Suprapubic skin (tissue), 4 donors: Measurements from ENCODE around the gene CLCNKA. TPM values are rescaled to one million over a fixed set of nuclear protein-coding genes. Genes with fewer than 3 reads are reported as not detected.
"Not testable (repeated sequence)": the region's sequence is repeated elsewhere in the genome, so short reads cannot be mapped to it uniquely, and the experiment has no call there.

ENCODE experiments used
- DNase-seq, 2 donors: peaks; one replicate each; pipeline ENCODE4 v3.0.0-alpha.2; 2019; ENCODE audit warnings: low spot score in 2 of 2
- H3K27ac ChIP-seq: fragments of 200-600 bp; sonication (generic); one replicate; pipeline ENCODE4 v1.5.1; 2019
- H3K27me3 ChIP-seq: fragments of 200-600 bp; sonication (generic); one replicate; pipeline ENCODE4 v1.5.1; 2019
- H3K36me3 ChIP-seq: fragments of 200-600 bp; sonication (generic); one replicate; pipeline ENCODE4 v1.5.1; 2019
- H3K4me1 ChIP-seq: fragments of 200-600 bp; sonication (generic); one replicate; pipeline ENCODE4 v1.5.1; 2019
- H3K4me3 ChIP-seq: fragments of 200-600 bp; sonication (generic); one replicate; pipeline ENCODE4 v1.5.1; 2019; ENCODE audit warnings: mild to moderate bottlenecking
- H3K9me3 ChIP-seq: fragments of 200-600 bp; sonication (generic); one replicate; pipeline ENCODE4 v1.5.1; 2019
- CTCF ChIP-seq, 2 donors: fragments of 200-600 bp in 1 of 2; fragments of 450-650 bp in 1 of 2; sonication (generic) in 1 of 2; IDR thresholded peaks; one replicate each; pipeline ENCODE4 v1.5.1; 2016 to 2019; ENCODE audit warnings: antibody characterized with exemption in 2 of 2, mild to moderate bottlenecking in 1 of 2, moderate library complexity in 1 of 2
- EP300 ChIP-seq: sonication (generic); formaldehyde crosslinking; IDR thresholded peaks from one replicate; pipeline ENCODE4 v1.6.1; 2017; ENCODE audit warnings: antibody characterized with exemption
- POLR2A ChIP-seq, 2 donors: fragments of 450-650 bp; IDR thresholded peaks; one replicate each; pipeline ENCODE4 v1.6.1; 2017; ENCODE audit warnings: antibody characterized with exemption in 2 of 2, mild to moderate bottlenecking in 2 of 2, moderate library complexity in 2 of 2
- POLR2AphosphoS5 ChIP-seq, 3 donors: sonication (generic); formaldehyde crosslinking; IDR thresholded peaks; one replicate each; pipeline ENCODE4 v1.6.1; 2017; ENCODE audit warnings: antibody characterized with exemption in 3 of 3
- WGBS: methylation state at CpG from one replicate; pipeline ENCODE4 v1.1.5; 2018; 5-methylcytosine and 5-hydroxymethylcytosine counted together
- total RNA-seq, 4 donors: library from RNA; depleted of rRNA; stranded (reverse); fragments of >200 nt; gene quantifications; one replicate each; pipeline ENCODE4 v1.1.0, GENCODE V29; 2016

Gene CLCNKA
- total RNA-seq, 4 donors from 2014 or later: 0.23 to 1.9 (median 0.51) TPM; not detected in 1

GRCh38 chr1:16020325-16020724 lies 1.5 kb upstream of the CLCNKA start:
- Histone ChIP-seq H3K27ac (no peak overlapping the region), H3K4me3 (no peak overlapping the region), H3K4me1 (peaks cover 27% of the 10 kb centered on the region), H3K9me3 (no peaks in the 10 kb centered on the region), H3K27me3 (no peaks in the 10 kb centered on the region), H3K36me3 (no peaks in the 10 kb centered on the region)
- WGBS: 83% methylated on average over 1 of the region's 6 CpGs
- TF ChIP-seq EP300 (no peak), CTCF (IDR thresholded peaks at IDR 0.05) (no peak), POLR2AphosphoS5 (IDR thresholded peaks at IDR 0.05) (no peak), POLR2A (IDR thresholded peaks at IDR 0.05) (no peak)
- DNase-seq: no peak

GRCh38 chr1:16020878-16021277 lies 958 bp upstream of the CLCNKA start:
- WGBS: 100% methylated on average over 5 of the region's 9 CpGs
- H3K4me3 ChIP-seq, H3K27me3 ChIP-seq, H3K36me3 ChIP-seq, DNase-seq, H3K9me3 ChIP-seq, H3K27ac ChIP-seq: not testable (repeated sequence)
- H3K4me1 ChIP-seq: peaks cover 27% of the 10 kb centered on the region

GRCh38 chr1:16022393-16022792 lies 557 bp downstream of the CLCNKA start:
- H3K27ac ChIP-seq: no peak overlapping the region
- no peaks in the 10 kb centered on the region for H3K27me3 ChIP-seq
- H3K9me3 ChIP-seq: no peaks in the 10 kb centered on the region
- DNase-seq: no peak
- no peak overlapping the region for H3K4me3 ChIP-seq
- 81% methylated on average over 11 of the region's 11 CpGs for WGBS
- TF ChIP-seq POLR2AphosphoS5 (IDR thresholded peaks at IDR 0.05) (no peak), EP300 (no peak), CTCF (IDR thresholded peaks at IDR 0.05) (no peak), POLR2A (IDR thresholded peaks at IDR 0.05) (no peak)
- peaks cover 28% of the 10 kb centered on the region for H3K4me1 ChIP-seq
- H3K36me3 ChIP-seq: no peaks in the 10 kb centered on the region

- H3K27ac ChIP-seq: no peak overlapping the region
- no peak overlapping the region for H3K4me3 ChIP-seq
- no peak for TF ChIP-seq EP300
- TF ChIP-seq POLR2A (IDR thresholded peaks at IDR 0.05): no peak
- no peak for TF ChIP-seq CTCF (IDR thresholded peaks at IDR 0.05)
- H3K4me1 ChIP-seq: peaks cover 21% of the 10 kb centered on the region
- no peak for DNase-seq
- no CpG with 5 or more reads among the region's 7 CpGs for WGBS
- no peaks in the 10 kb centered on the region for H3K36me3 ChIP-seq
- H3K27me3 ChIP-seq: peaks cover 3% of the 10 kb centered on the region
- no peaks in the 10 kb centered on the region for H3K9me3 ChIP-seq
These were observed 1.3 kb downstream of the CLCNKA start for GRCh38 chr1:16023050-16023653.

GRCh38 chr1:16026302-16026701 lies 4.5 kb downstream of the CLCNKA start:
- Histone ChIP-seq H3K27me3 (peaks cover 23% of the 10 kb centered on the region), H3K4me3 (peak overlapping the region; percentile 19)
- not testable (repeated sequence) for H3K27ac ChIP-seq, H3K9me3 ChIP-seq, DNase-seq, H3K4me1 ChIP-seq, H3K36me3 ChIP-seq
- WGBS: 60% methylated on average over 9 of the region's 10 CpGs

- Histone ChIP-seq H3K4me3 (peak overlapping the region; percentile 19), H3K27ac (no peak overlapping the region), H3K9me3 (no peaks in the 10 kb centered on the region), H3K4me1 (peaks cover 10% of the 10 kb centered on the region), H3K36me3 (no peaks in the 10 kb centered on the region), H3K27me3 (peaks cover 23% of the 10 kb centered on the region)
- TF ChIP-seq EP300 (no peak), POLR2A (IDR thresholded peaks at IDR 0.05) (no peak), CTCF (IDR thresholded peaks at IDR 0.05) (no peak)
- 14% methylated on average over 23 of the region's 33 CpGs for whole genome bisulfite sequencing
- DNase-seq: no peak
These were observed 5.1 kb downstream of the CLCNKA start for GRCh38 chr1:16026723-16027484.
